ENCODE results near the gene PLA2G4E.

- no peak for TF ChIP-seq NFRKB (IDR thresholded peaks at IDR 0.05)
- no peak for TF ChIP-seq TARDBP (IDR thresholded peaks at IDR 0.05)
- no peak for TF ChIP-seq FOXK2 (IDR thresholded peaks at IDR 0.05)
- TF ChIP-seq ZNF384 (IDR thresholded peaks at IDR 0.05), result no peak
- no peak for TF ChIP-seq BHLHE40 (IDR thresholded peaks at IDR 0.05; ENCODE audit: borderline replicate concordance)
- TF ChIP-seq FOXA1 (IDR thresholded peaks at IDR 0.05), result no peak
- TF ChIP-seq ELF4 (IDR thresholded peaks at IDR 0.05), result no peak
- no peak for TF ChIP-seq L3MBTL2 (conservative IDR thresholded peaks at IDR 0.05)
- TF ChIP-seq SUZ12 (IDR thresholded peaks at IDR 0.05), result no peak
- TF ChIP-seq LEF1 (IDR thresholded peaks at IDR 0.05; ENCODE audit: borderline replicate concordance), result no peak
Measured at GRCh38 chr15:42021593-42021992, 751 bp upstream of the PLA2G4E start.
